Measurements from ENCODE around the gene SMAD5. TPM values are rescaled to one million over a fixed set of nuclear protein-coding genes. Genes with fewer than 3 reads are reported as not detected.
A peak's percentile ranks its signal among the peaks of the same experiment; 100 is the strongest.

SMAD5 gene
- 18.5 and 38.3 TPM in 2 replicates for total RNA-seq (2014; rRNA removed; shearing (Covaris generic); ENCODE audit: low replicate concordance)

DNA sequence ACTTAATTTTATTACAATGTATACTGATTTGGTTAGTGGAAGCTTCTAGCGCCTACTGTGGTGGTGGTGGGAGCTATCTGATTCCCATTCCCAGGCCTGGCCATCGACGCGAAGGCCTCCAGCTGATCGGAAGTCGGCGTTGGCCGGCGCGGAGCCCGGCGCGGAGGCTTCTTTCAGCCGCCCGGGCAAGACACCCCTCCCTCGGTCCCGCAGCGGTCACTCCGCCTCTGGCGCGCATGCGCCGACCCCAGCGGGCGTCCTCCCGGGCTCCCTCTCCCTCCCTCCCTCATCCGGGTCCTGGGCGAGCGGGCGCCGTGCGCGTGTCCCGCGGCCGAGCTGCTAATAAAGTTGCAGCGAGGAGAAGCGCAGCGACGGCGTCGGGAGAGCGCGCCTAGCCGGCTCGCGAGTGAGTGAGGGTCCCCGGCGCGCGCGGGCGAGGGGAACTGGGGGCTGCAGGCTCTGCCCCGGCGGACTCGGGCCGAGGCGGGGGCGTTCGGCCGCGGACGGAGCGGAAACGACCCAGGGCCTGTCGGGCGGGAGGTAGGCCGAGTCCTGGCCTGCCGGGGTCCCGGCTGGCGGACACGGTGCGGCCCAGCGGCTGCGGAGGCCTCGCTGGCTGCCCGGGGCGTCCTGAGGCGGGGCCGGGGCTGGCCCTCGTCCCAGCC lies at the start of gene SMAD5:
Gene SMAD5, plus strand, starts transcription at position 289 of the 665 bp plus-strand sequence. CDS start 20,916 bp downstream, outside the sequence.
- no peaks in the 10 kb centered on the region for H3K9me2 ChIP-seq (replicated peaks; ENCODE audit: insufficient read depth, low read length)
- H3K4me1 ChIP-seq (ENCODE audit: low read length), result peaks cover 31% of the 10 kb centered on the region
- DNase-seq, result peak; percentile 95
- H3K4me2 ChIP-seq (ENCODE audit: low read depth, low read length, poor library complexity, severe bottlenecking), result peak within 1 kb of the TSS; percentile 91
- peak within 1 kb of the TSS; percentile 74 for H3K4me3 ChIP-seq (ENCODE audit: low read length)
- H3K27ac ChIP-seq (ENCODE audit: low read length), result peak within 1 kb of the TSS; percentile 67
- H3K27me3 ChIP-seq (ENCODE audit: low read length), result no peaks in the 10 kb centered on the region
- no peaks in the 10 kb centered on the region for H3K9me3 ChIP-seq (ENCODE audit: low read length)
- H4K20me1 ChIP-seq (ENCODE audit: insufficient read depth, low read depth, low read length), result peaks cover 31% of the 10 kb centered on the region
- H3K36me3 ChIP-seq (ENCODE audit: insufficient read depth, low read length), result peaks cover 6% of the 10 kb centered on the region; the same call in 1 of the 2 replicates
- peak within 1 kb of the TSS; percentile 92 for H2AFZ ChIP-seq (ENCODE audit: low read length)
- peaks cover 50% of the 10 kb centered on the region for H3K79me2 ChIP-seq (ENCODE audit: low read length)
- H3K9ac ChIP-seq (ENCODE audit: low read length), result peak within 1 kb of the TSS; percentile 96

GRCh38 chr5:136084698-136085097 lies 47.9 kb upstream of the SMAD5 start:
- peaks cover 4% of the 10 kb centered on the region; the same call in 1 of the 2 replicates for H3K27me3 ChIP-seq (ENCODE audit: low read length)

DNA sequence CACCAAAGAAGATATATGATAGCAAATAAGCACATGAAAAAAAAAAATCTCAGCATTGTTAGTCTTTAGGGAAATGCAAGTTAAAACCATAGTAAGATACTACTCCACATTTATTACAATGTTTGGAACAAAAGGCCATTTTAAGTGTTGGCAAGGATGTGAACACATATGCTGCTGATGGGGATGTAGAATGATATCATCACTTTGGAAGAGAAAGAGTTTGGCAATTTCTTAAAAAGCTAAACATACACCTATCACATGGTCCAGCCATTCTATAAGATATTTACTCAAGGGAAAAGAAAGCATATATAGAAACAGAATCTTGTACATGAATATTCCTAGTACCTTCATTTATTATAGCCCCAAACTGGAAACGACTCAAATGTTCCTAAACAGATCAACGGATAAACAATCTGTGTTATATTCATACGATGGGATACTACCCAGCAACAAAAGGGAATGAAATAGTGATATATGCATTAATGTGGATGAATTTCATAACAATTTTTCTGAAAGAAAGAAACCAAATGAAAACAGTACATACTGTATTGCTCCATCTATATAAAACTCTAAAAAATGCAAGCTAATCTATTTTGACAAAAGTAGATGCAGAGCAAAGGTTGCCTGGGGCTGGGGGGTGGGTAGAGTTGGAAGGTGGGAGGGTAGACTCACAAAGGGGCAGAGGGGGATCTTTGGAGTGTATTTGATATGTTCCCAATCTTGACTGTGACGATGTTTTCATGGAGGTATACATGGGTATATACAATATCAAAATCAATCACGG lies 45.7 kb upstream of the SMAD5 start:
- Histone ChIP-seq H2AFZ (ENCODE audit: low read length) (no peak overlapping the region), H3K27ac (ENCODE audit: low read length) (no peak overlapping the region)

More at GRCh38 chr5:136084698-136085097, 47.9 kb upstream of the SMAD5 start:
- H3K36me3 ChIP-seq (ENCODE audit: insufficient read depth, low read length), result no peaks in the 10 kb centered on the region
- H3K4me2 ChIP-seq (ENCODE audit: low read depth, low read length, poor library complexity, severe bottlenecking), result no peak overlapping the region
- no peaks in the 10 kb centered on the region for H3K9me3 ChIP-seq (ENCODE audit: low read length)
- no peak overlapping the region for H3K9ac ChIP-seq (ENCODE audit: low read length)
- H3K4me1 ChIP-seq (ENCODE audit: low read length), result peaks cover 8% of the 10 kb centered on the region; the same call in 1 of the 2 replicates
- H3K27ac ChIP-seq (ENCODE audit: low read length), result no peak overlapping the region
- H3K79me2 ChIP-seq (ENCODE audit: low read length), result no peaks in the 10 kb centered on the region
- no peaks in the 10 kb centered on the region for H3K9me2 ChIP-seq (replicated peaks; ENCODE audit: insufficient read depth, low read length)
- DNase-seq, result no peak
- no peaks in the 10 kb centered on the region for H4K20me1 ChIP-seq (ENCODE audit: insufficient read depth, low read depth, low read length)
- H2AFZ ChIP-seq (ENCODE audit: low read length), result no peak overlapping the region
- no peak overlapping the region for H3K4me3 ChIP-seq (ENCODE audit: low read length)

DNA sequence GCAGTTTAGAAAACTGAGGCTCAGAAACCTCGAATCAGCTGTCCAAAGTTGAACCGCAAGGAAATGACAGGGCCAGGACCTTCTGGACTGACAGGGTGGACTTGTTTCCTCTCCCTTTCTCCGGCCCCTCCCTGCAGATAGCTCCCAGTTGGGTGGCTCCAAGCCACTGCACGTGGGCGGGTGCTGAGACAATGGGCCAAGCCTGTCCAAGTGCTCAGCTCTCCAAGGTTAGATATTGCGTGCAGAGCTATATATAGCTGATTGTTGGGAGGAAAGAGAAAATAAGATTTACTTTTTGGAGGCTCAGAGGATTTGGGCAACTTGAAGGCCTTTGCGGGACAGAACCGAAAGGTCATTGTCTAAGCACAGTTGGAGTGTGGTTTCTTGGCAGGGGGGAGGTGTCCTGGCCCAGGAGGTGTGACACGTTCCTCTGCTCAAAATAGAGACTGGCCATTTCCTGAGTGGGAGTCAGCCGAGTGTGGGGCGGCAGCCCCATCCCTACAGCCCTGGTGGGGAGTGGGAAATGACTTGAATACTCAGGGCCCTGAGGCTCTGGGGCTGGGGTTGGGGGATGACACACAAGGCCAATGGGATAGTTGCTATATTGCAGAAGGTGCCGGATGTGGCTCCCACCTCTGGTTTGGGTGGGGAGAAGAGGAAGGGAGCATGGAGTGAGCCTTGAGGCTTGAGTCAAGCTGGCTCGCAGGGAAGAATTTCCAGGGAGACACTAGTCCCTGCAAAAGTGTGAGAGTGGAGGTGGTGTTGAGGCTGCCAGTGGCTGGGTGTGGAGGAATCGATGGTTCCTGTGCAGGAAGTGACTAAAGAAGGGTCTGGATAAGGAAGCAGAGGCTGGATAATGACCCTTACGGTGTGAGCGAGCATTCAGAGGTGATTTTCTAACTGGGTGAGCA lies 44.4 kb upstream of the SMAD5 start:
- H3K9me2 ChIP-seq (replicated peaks; ENCODE audit: insufficient read depth, low read length), result no peaks in the 10 kb centered on the region
- no peak overlapping the region for H3K4me3 ChIP-seq (ENCODE audit: low read length)
- H3K9ac ChIP-seq (ENCODE audit: low read length), result no peak overlapping the region
- DNase-seq, result no peak
- H2AFZ ChIP-seq (ENCODE audit: low read length), result no peak overlapping the region
- H3K9me3 ChIP-seq (ENCODE audit: low read length), result no peaks in the 10 kb centered on the region
- H3K4me1 ChIP-seq (ENCODE audit: low read length), result no peaks in the 10 kb centered on the region
- no peaks in the 10 kb centered on the region for H3K79me2 ChIP-seq (ENCODE audit: low read length)
- H4K20me1 ChIP-seq (ENCODE audit: insufficient read depth, low read depth, low read length), result no peaks in the 10 kb centered on the region
- no peak overlapping the region for H3K4me2 ChIP-seq (ENCODE audit: low read depth, low read length, poor library complexity, severe bottlenecking)
- no peaks in the 10 kb centered on the region for H3K27me3 ChIP-seq (ENCODE audit: low read length)
- no peaks in the 10 kb centered on the region for H3K36me3 ChIP-seq (ENCODE audit: insufficient read depth, low read length)
- H3K27ac ChIP-seq (ENCODE audit: low read length), result no peak overlapping the region

More for the DNA sequence above, 45.7 kb upstream of the SMAD5 start:
- H3K4me1 ChIP-seq (ENCODE audit: low read length), result no peaks in the 10 kb centered on the region
- no peaks in the 10 kb centered on the region for H3K9me3 ChIP-seq (ENCODE audit: low read length)
- peaks cover 4% of the 10 kb centered on the region; the same call in 1 of the 2 replicates for H3K27me3 ChIP-seq (ENCODE audit: low read length)
- H3K9ac ChIP-seq (ENCODE audit: low read length), result no peak overlapping the region
- H3K36me3 ChIP-seq (ENCODE audit: insufficient read depth, low read length), result no peaks in the 10 kb centered on the region
- no peaks in the 10 kb centered on the region for H3K9me2 ChIP-seq (replicated peaks; ENCODE audit: insufficient read depth, low read length)
- no peak overlapping the region for H3K4me2 ChIP-seq (ENCODE audit: low read depth, low read length, poor library complexity, severe bottlenecking)
- H4K20me1 ChIP-seq (ENCODE audit: insufficient read depth, low read depth, low read length), result no peaks in the 10 kb centered on the region
- H3K79me2 ChIP-seq (ENCODE audit: low read length), result no peaks in the 10 kb centered on the region
- DNase-seq, result no peak
- H3K4me3 ChIP-seq (ENCODE audit: low read length), result no peak overlapping the region

DNA sequence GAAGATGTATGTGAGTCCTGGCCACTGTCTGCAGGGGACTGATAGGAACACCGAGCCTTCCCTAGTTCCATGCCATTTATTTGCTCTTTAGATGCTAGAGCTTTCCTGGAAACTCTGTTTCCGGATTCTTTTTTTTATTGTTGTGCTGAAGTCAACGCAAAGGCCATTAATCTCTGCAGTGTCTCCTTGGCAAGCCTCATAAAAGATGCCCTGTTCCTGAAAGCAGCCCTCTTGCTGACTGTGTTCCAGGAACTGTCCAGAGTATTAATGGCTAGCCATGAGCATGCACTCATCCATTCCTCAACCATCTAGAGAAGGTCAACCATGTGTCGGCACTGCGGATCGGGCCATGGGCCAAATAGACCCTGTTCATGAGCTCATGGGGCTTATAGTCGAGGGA lies 42.9 kb upstream of the SMAD5 start:
- Histone ChIP-seq H3K9ac (ENCODE audit: low read length) (no peak overlapping the region), H3K9me3 (ENCODE audit: low read length) (no peaks in the 10 kb centered on the region), H3K27me3 (ENCODE audit: low read length) (no peaks in the 10 kb centered on the region), H3K27ac (ENCODE audit: low read length) (no peak overlapping the region), H4K20me1 (ENCODE audit: insufficient read depth, low read depth, low read length) (no peaks in the 10 kb centered on the region), H3K4me2 (ENCODE audit: low read depth, low read length, poor library complexity, severe bottlenecking) (no peak overlapping the region), H3K79me2 (ENCODE audit: low read length) (no peaks in the 10 kb centered on the region), H2AFZ (ENCODE audit: low read length) (no peak overlapping the region), H3K9me2 (replicated peaks; ENCODE audit: insufficient read depth, low read length) (no peaks in the 10 kb centered on the region), H3K4me3 (ENCODE audit: low read length) (no peak overlapping the region), H3K36me3 (ENCODE audit: insufficient read depth, low read length) (no peaks in the 10 kb centered on the region), H3K4me1 (ENCODE audit: low read length) (no peaks in the 10 kb centered on the region)
- no peak for DNase-seq

DNA sequence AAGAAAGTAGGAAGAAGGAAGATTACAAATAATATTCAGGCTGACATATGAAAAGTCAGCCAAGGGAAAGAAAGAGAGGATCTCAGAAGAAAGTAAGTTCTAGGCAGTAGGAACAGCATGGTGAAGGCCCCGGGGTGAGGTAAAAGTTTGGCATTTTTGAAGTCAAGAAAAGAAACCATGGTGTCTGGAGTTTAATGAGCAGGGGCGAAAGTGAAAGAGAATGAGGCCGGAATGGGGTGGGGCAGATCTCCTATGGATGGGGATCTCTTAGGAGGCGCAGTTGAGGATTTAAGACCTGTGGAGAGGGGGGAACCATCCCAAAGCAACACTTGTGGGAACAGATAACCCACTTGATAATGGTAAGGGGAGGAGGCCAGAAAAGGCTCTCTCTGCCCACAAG lies 42.3 kb upstream of the SMAD5 start:
- H3K27me3 ChIP-seq (ENCODE audit: low read length), result no peaks in the 10 kb centered on the region

GRCh38 chr5:136094189-136094912 lies 38.3 kb upstream of the SMAD5 start:
- no peak for DNase-seq
- Histone ChIP-seq H2AFZ (ENCODE audit: low read length) (no peak overlapping the region), H3K4me1 (ENCODE audit: low read length) (no peaks in the 10 kb centered on the region), H3K27ac (ENCODE audit: low read length) (no peak overlapping the region), H4K20me1 (ENCODE audit: insufficient read depth, low read depth, low read length) (no peaks in the 10 kb centered on the region), H3K9me3 (ENCODE audit: low read length) (no peaks in the 10 kb centered on the region), H3K9me2 (replicated peaks; ENCODE audit: insufficient read depth, low read length) (no peaks in the 10 kb centered on the region), H3K79me2 (ENCODE audit: low read length) (no peaks in the 10 kb centered on the region), H3K4me2 (ENCODE audit: low read depth, low read length, poor library complexity, severe bottlenecking) (no peak overlapping the region), H3K27me3 (ENCODE audit: low read length) (no peaks in the 10 kb centered on the region), H3K4me3 (ENCODE audit: low read length) (no peak overlapping the region), H3K9ac (ENCODE audit: low read length) (no peak overlapping the region), H3K36me3 (ENCODE audit: insufficient read depth, low read length) (no peaks in the 10 kb centered on the region)

More for the DNA sequence above, 42.3 kb upstream of the SMAD5 start:
- DNase-seq, result no peak
- Histone ChIP-seq H3K9ac (ENCODE audit: low read length) (no peak overlapping the region), H3K9me2 (replicated peaks; ENCODE audit: insufficient read depth, low read length) (no peaks in the 10 kb centered on the region), H3K36me3 (ENCODE audit: insufficient read depth, low read length) (no peaks in the 10 kb centered on the region), H3K4me1 (ENCODE audit: low read length) (no peaks in the 10 kb centered on the region), H3K27ac (ENCODE audit: low read length) (no peak overlapping the region), H3K9me3 (ENCODE audit: low read length) (no peaks in the 10 kb centered on the region), H4K20me1 (ENCODE audit: insufficient read depth, low read depth, low read length) (no peaks in the 10 kb centered on the region), H2AFZ (ENCODE audit: low read length) (no peak overlapping the region), H3K4me3 (ENCODE audit: low read length) (no peak overlapping the region), H3K79me2 (ENCODE audit: low read length) (no peaks in the 10 kb centered on the region), H3K4me2 (ENCODE audit: low read depth, low read length, poor library complexity, severe bottlenecking) (no peak overlapping the region)
